Astrocyte (in vitro differentiated cells and primary cell): ENCODE results near the gene RBP3. TPM values are rescaled to one million over a fixed set of nuclear protein-coding genes. Genes with fewer than 3 reads are reported as not detected.
A peak's percentile ranks its signal among the peaks of the same experiment; 100 is the strongest.

Experiments used
- DNase-seq: peaks from one replicate; pipeline ENCODE4 v3.0.0-alpha.2; 2010; ENCODE audit warnings: low read depth
- FAIRE-seq: peaks from 2 replicates; lab custom pipeline; 2011; peaks lifted over from hg19 to GRCh38; lab: Jason Lieb, UNC
- H2AFZ ChIP-seq: 2 replicates; pipeline ENCODE4 v1.6.0; 2012; ENCODE audit warnings: low read depth, low read length, inconsistent platforms
- H3K27ac ChIP-seq: 2 replicates; pipeline ENCODE4 v1.5.1; 2011; ENCODE audit warnings: low read depth, low read length, inconsistent platforms
- H3K27me3 ChIP-seq: 2 replicates; pipeline ENCODE4 v1.6.0; 2011; ENCODE audit warnings: low read length, inconsistent platforms; ENCODE audit not compliant: insufficient read depth
- H3K36me3 ChIP-seq: 2 replicates; pipeline ENCODE4 v1.5.1; 2011; ENCODE audit warnings: low read length, inconsistent platforms; ENCODE audit not compliant: insufficient read depth
- H3K4me1 ChIP-seq: 2 replicates; pipeline ENCODE4 v1.5.1; 2011; ENCODE audit warnings: low read length, inconsistent platforms; ENCODE audit not compliant: insufficient read depth
- H3K4me2 ChIP-seq: 2 replicates; pipeline ENCODE4 v1.6.0; 2012; ENCODE audit warnings: low read length, inconsistent platforms
- H3K4me3 ChIP-seq: 2 replicates; pipeline ENCODE4 v1.5.1; 2011; ENCODE audit warnings: low read depth, mild to moderate bottlenecking, low read length, inconsistent platforms; ENCODE audit not compliant: insufficient read depth
- H3K79me2 ChIP-seq: 2 replicates; pipeline ENCODE4 v1.6.0; 2012; ENCODE audit warnings: mild to moderate bottlenecking, low read length, inconsistent platforms; ENCODE audit not compliant: insufficient read depth
- H3K9ac ChIP-seq: 2 replicates; pipeline ENCODE4 v1.6.0; 2012; ENCODE audit warnings: mild to moderate bottlenecking, low read length, inconsistent platforms
- H3K9me3 ChIP-seq: 2 replicates; pipeline ENCODE4 v1.5.1; 2012; ENCODE audit warnings: low read depth, mild to moderate bottlenecking, low read length, inconsistent platforms; ENCODE audit not compliant: insufficient read depth
- H4K20me1 ChIP-seq: 2 replicates; pipeline ENCODE4 v1.6.0; 2012; ENCODE audit warnings: low read length, inconsistent platforms; ENCODE audit not compliant: insufficient read depth
- H3K27ac Mint-ChIP-seq: one replicate; pipeline ENCODE4 v1.8.0; 2021; ENCODE audit warnings: mild to moderate bottlenecking, mixed read lengths; ENCODE audit not compliant: unreplicated experiment
- H3K27me3 Mint-ChIP-seq: one replicate; pipeline ENCODE4 v1.8.0; 2021; ENCODE audit warnings: low read depth, mixed read lengths; ENCODE audit not compliant: unreplicated experiment
- H3K36me3 Mint-ChIP-seq: one replicate; pipeline ENCODE4 v1.8.0; 2021; ENCODE audit warnings: low read depth, mixed read lengths; ENCODE audit not compliant: unreplicated experiment
- H3K4me1 Mint-ChIP-seq: one replicate; pipeline ENCODE4 v1.8.0; 2021; ENCODE audit warnings: low read depth, mixed read lengths; ENCODE audit not compliant: unreplicated experiment
- H3K4me3 Mint-ChIP-seq: one replicate; pipeline ENCODE4 v1.8.0; 2021; ENCODE audit warnings: mild to moderate bottlenecking, moderate library complexity, mixed read lengths; ENCODE audit not compliant: unreplicated experiment
- H3K9me3 Mint-ChIP-seq: one replicate; pipeline ENCODE4 v1.8.0; 2021; ENCODE audit warnings: mild to moderate bottlenecking, mixed read lengths; ENCODE audit not compliant: unreplicated experiment
- EZH2 ChIP-seq: IDR thresholded peaks from 2 replicates; pipeline ENCODE4 v1.6.1; 2012; ENCODE audit warnings: mild to moderate bottlenecking, low read length, inconsistent platforms; ENCODE audit not compliant: insufficient read depth
- total RNA-seq: library from RNA; stranded (reverse); gene quantifications from 2 replicates; pipeline ENCODE4 v1.2.1, GENCODE V29; 2021
- TF ChIP-seq, protein P1 (sequence below): IDR thresholded peaks from 2 replicates; pipeline ENCODE4 v1.5.1; 2011; ENCODE audit warnings: low read depth, mild to moderate bottlenecking, inconsistent platforms, low read length, moderate library complexity; ENCODE audit not compliant: insufficient read depth

RBP3 gene
- total RNA-seq, 1 donor from 2014 or later, result not detected

DNA sequence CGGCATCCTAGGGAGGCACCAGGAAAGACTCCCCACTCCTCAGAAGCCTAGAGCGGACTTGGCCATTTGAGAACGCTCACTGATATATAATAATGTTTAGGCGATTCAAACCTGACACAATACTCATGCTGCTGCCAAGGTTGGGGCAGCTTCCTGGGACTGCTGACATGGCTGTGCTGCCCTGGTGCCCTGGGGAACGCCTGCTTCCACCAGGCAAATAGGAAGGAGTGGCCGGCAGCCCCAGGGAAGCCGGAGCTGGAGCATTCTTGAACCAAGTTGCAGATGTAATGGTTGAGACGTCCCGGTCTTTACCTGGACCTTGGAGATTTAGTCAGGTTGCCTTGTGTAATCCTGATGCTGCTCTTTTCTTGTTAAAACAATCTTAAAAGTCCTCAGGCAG is 39.4 kb upstream of the RBP3 start:
- no peak for DNase-seq
- H4K20me1 ChIP-seq, result no peaks in the 10 kb centered on the region
- no peak overlapping the region for H3K27ac ChIP-seq
- H3K4me3 ChIP-seq, result no peak overlapping the region
- H3K4me1 Mint-ChIP-seq, result peaks cover 5% of the 10 kb centered on the region
- H3K36me3 Mint-ChIP-seq, result no peaks in the 10 kb centered on the region
- no peak overlapping the region for H2AFZ ChIP-seq
- H3K4me1 ChIP-seq, result no peaks in the 10 kb centered on the region
- peaks cover 13% of the 10 kb centered on the region for H3K27me3 ChIP-seq
- H3K4me3 Mint-ChIP-seq, result no peak overlapping the region
- peaks cover 51% of the 10 kb centered on the region for H3K27me3 Mint-ChIP-seq
- no peak overlapping the region for H3K4me2 ChIP-seq
- no peaks in the 10 kb centered on the region for H3K79me2 ChIP-seq
- no peaks in the 10 kb centered on the region for H3K9me3 Mint-ChIP-seq
- H3K27ac Mint-ChIP-seq, result no peak overlapping the region
- no peak for FAIRE-seq
- no peaks in the 10 kb centered on the region for H3K36me3 ChIP-seq
- no peak for TF ChIP-seq EZH2
- TF ChIP-seq, protein P1, sequence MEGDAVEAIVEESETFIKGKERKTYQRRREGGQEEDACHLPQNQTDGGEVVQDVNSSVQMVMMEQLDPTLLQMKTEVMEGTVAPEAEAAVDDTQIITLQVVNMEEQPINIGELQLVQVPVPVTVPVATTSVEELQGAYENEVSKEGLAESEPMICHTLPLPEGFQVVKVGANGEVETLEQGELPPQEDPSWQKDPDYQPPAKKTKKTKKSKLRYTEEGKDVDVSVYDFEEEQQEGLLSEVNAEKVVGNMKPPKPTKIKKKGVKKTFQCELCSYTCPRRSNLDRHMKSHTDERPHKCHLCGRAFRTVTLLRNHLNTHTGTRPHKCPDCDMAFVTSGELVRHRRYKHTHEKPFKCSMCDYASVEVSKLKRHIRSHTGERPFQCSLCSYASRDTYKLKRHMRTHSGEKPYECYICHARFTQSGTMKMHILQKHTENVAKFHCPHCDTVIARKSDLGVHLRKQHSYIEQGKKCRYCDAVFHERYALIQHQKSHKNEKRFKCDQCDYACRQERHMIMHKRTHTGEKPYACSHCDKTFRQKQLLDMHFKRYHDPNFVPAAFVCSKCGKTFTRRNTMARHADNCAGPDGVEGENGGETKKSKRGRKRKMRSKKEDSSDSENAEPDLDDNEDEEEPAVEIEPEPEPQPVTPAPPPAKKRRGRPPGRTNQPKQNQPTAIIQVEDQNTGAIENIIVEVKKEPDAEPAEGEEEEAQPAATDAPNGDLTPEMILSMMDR, result no peak
- no peak overlapping the region for H3K9ac ChIP-seq
- no peaks in the 10 kb centered on the region for H3K9me3 ChIP-seq

DNA sequence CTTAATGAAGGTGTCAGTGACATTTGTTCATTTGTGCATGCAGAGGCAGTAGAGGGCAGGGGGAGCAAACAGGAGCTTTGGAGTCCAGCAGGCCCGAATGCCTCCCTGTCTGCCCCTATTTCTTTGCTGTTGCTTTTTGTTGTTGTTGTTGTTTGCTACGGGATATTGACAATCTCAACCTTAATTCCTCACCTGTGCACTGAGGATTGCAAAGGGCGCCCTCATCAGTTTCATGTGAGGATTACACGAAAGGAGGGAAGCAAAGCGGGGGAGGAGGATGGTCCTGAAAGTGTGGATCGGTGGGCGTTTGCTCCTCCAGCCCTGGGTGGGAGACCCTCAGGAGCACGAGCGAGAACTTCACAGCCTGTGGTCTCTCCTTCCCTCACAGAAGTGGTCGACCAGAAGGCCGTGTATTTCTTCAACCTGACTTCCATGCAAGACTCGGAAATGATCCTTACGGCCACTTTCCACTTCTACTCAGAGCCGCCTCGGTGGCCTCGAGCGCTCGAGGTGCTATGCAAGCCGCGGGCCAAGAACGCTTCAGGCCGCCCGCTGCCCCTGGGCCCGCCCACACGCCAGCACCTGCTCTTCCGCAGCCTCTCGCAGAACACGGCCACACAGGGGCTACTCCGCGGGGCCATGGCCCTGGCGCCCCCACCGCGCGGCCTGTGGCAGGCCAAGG is 38.6 kb upstream of the RBP3 start:
- H3K9me3 Mint-ChIP-seq, result no peaks in the 10 kb centered on the region
- no peak overlapping the region for H3K4me3 ChIP-seq
- H3K36me3 Mint-ChIP-seq, result no peaks in the 10 kb centered on the region
- no peaks in the 10 kb centered on the region for H3K79me2 ChIP-seq
- no peaks in the 10 kb centered on the region for H3K36me3 ChIP-seq
- peaks cover 5% of the 10 kb centered on the region for H3K4me1 Mint-ChIP-seq
- DNase-seq (no peak), FAIRE-seq (no peak)
- TF ChIP-seq, protein P1, result peak; percentile 29
- TF ChIP-seq EZH2, result no peak
- peaks cover 12% of the 10 kb centered on the region for H3K27me3 ChIP-seq
- H3K27me3 Mint-ChIP-seq, result peaks cover 53% of the 10 kb centered on the region
- H3K4me1 ChIP-seq, result no peaks in the 10 kb centered on the region
- no peak overlapping the region for H3K4me2 ChIP-seq
- no peak overlapping the region for H2AFZ ChIP-seq
- no peaks in the 10 kb centered on the region for H3K9me3 ChIP-seq
- no peak overlapping the region for H3K4me3 Mint-ChIP-seq
- H3K27ac ChIP-seq, result no peak overlapping the region
- no peak overlapping the region for H3K9ac ChIP-seq
- H3K27ac Mint-ChIP-seq, result no peak overlapping the region
- H4K20me1 ChIP-seq, result no peaks in the 10 kb centered on the region

DNA sequence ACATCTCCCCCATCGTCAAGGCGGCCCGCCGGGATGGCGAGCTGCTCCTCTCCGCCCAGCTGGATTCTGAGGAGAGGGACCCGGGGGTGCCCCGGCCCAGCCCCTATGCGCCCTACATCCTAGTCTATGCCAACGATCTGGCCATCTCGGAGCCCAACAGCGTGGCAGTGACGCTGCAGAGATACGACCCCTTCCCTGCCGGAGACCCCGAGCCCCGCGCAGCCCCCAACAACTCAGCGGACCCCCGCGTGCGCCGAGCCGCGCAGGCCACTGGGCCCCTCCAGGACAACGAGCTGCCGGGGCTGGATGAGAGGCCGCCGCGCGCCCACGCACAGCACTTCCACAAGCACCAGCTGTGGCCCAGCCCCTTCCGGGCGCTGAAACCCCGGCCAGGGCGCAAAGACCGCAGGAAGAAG is 38.1 kb upstream of the RBP3 start:
- no peaks in the 10 kb centered on the region for H3K79me2 ChIP-seq
- H3K27ac ChIP-seq, result no peak overlapping the region
- H3K9ac ChIP-seq, result no peak overlapping the region
- DNase-seq (no peak), FAIRE-seq (no peak)
- Mint-ChIP-seq H3K27me3 (peaks cover 52% of the 10 kb centered on the region), H3K27ac (no peak overlapping the region), H3K9me3 (no peaks in the 10 kb centered on the region), H3K36me3 (no peaks in the 10 kb centered on the region), H3K4me3 (no peak overlapping the region), H3K4me1 (peaks cover 5% of the 10 kb centered on the region)
- H3K4me1 ChIP-seq, result no peaks in the 10 kb centered on the region
- H3K4me2 ChIP-seq, result no peak overlapping the region
- H2AFZ ChIP-seq, result no peak overlapping the region
- no peaks in the 10 kb centered on the region for H3K9me3 ChIP-seq
- no peak overlapping the region for H3K4me3 ChIP-seq
- H4K20me1 ChIP-seq, result no peaks in the 10 kb centered on the region
- peaks cover 12% of the 10 kb centered on the region for H3K27me3 ChIP-seq
- H3K36me3 ChIP-seq, result no peaks in the 10 kb centered on the region
- TF ChIP-seq, protein P1, result no peak
- no peak for TF ChIP-seq EZH2
